ENCODE results near the gene ZIC1. TPM values are rescaled to one million over a fixed set of nuclear protein-coding genes. Genes with fewer than 3 reads are reported as not detected.

The ZIC1 gene
- total RNA-seq, 4 donors from 2014 or later: 1.6 to 2.5 (median 1.7) TPM; not detected in 1

- Histone ChIP-seq H3K4me3 (no peak overlapping the region), H3K27me3 (peaks cover 0 to 55% of the 10 kb centered on the region in 2 donors), H3K9me3 (peaks cover 0 to 7% (median 3%) of the 10 kb centered on the region in 4 donors), H3K4me1 (peaks cover 0 to 18% (median 0%) of the 10 kb centered on the region in 4 donors), H3K27ac (no peak overlapping the region), H3K36me3 (no peaks in the 10 kb centered on the region)
- DNase-seq: no peak
- TF ChIP-seq, protein P1, sequence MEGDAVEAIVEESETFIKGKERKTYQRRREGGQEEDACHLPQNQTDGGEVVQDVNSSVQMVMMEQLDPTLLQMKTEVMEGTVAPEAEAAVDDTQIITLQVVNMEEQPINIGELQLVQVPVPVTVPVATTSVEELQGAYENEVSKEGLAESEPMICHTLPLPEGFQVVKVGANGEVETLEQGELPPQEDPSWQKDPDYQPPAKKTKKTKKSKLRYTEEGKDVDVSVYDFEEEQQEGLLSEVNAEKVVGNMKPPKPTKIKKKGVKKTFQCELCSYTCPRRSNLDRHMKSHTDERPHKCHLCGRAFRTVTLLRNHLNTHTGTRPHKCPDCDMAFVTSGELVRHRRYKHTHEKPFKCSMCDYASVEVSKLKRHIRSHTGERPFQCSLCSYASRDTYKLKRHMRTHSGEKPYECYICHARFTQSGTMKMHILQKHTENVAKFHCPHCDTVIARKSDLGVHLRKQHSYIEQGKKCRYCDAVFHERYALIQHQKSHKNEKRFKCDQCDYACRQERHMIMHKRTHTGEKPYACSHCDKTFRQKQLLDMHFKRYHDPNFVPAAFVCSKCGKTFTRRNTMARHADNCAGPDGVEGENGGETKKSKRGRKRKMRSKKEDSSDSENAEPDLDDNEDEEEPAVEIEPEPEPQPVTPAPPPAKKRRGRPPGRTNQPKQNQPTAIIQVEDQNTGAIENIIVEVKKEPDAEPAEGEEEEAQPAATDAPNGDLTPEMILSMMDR (IDR thresholded peaks at IDR 0.05): no peak
- TF ChIP-seq POLR2A (IDR thresholded peaks at IDR 0.05): no peak
Measured at GRCh38 chr3:147395899-147396711, 13.1 kb upstream of the ZIC1 start.

DNA sequence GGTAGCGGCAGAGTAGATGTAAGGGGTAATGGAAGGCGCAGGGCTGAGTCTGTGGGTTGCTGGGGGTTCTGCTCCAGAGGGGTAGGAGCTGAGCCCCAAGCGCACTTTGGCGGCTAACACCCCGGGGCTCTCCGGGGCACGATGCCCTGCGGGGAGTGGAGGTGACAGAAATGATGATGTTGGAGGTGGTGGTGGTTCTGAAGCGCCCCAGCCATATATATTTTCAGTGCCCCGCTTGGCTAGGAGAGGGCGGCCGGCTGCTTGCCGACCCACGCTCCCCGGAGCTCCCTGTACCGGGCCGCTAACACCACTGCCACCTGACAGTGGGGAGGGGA lies 12.5 kb upstream of the ZIC1 start:
- DNase-seq: no peak
- peaks cover 0 to 18% (median 0%) of the 10 kb centered on the region in 4 donors for H3K4me1 ChIP-seq
- H3K27ac ChIP-seq: no peak overlapping the region
- H3K27me3 ChIP-seq: peaks cover 0 to 50% of the 10 kb centered on the region in 2 donors
- TF ChIP-seq POLR2A (IDR thresholded peaks at IDR 0.05): no peak
- TF ChIP-seq, protein P1 (IDR thresholded peaks at IDR 0.05): no peak
- H3K36me3 ChIP-seq: no peaks in the 10 kb centered on the region
- H3K4me3 ChIP-seq: no peak overlapping the region
- peaks cover 0 to 7% (median 1%) of the 10 kb centered on the region in 4 donors for H3K9me3 ChIP-seq

DNA sequence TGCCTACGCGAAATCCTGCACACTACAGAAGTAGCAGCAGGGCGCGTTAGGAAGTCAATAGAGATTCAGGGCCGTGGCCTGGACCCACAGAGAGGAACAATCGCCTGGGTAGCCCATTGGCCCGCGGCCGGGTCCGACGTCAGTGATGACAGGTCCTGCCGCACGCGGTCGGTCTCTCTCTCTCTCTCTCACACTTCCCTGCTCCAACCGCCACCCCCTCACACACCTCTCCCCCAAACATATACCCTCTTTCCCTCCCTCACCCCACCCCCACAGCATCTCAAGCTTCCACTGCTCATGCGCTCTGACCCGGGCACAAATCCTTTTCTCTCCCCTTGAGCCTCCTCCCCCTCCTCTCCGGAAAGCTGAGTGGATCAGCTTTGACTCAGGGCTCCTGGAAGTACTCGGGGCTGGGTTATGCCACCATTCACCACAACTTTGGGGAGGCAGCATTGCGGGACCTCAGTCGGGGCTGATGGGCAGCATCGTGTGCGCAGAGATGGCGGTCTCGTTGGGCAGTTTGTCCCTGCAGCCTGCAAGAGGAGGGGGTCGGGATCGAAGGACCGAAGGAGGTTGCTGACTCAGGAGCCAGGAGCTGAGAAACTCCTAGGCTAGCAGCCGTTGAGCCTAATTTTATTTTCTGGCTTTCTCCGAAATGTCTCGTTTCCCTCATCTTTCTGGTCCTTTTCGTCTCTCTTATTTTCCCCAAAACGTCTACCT lies 11.8 kb upstream of the ZIC1 start:
- Histone ChIP-seq H3K27me3 (peaks cover 0 to 43% of the 10 kb centered on the region in 2 donors), H3K27ac (no peak overlapping the region), H3K9me3 (peaks cover 0 to 6% (median 0%) of the 10 kb centered on the region in 4 donors), H3K4me3 (no peak overlapping the region), H3K36me3 (no peaks in the 10 kb centered on the region), H3K4me1 (peaks cover 0 to 18% (median 0%) of the 10 kb centered on the region in 4 donors)
- DNase-seq: no peak
- TF ChIP-seq POLR2A (IDR thresholded peaks at IDR 0.05): no peak
- TF ChIP-seq, protein P1 (IDR thresholded peaks at IDR 0.05): no peak

DNA sequence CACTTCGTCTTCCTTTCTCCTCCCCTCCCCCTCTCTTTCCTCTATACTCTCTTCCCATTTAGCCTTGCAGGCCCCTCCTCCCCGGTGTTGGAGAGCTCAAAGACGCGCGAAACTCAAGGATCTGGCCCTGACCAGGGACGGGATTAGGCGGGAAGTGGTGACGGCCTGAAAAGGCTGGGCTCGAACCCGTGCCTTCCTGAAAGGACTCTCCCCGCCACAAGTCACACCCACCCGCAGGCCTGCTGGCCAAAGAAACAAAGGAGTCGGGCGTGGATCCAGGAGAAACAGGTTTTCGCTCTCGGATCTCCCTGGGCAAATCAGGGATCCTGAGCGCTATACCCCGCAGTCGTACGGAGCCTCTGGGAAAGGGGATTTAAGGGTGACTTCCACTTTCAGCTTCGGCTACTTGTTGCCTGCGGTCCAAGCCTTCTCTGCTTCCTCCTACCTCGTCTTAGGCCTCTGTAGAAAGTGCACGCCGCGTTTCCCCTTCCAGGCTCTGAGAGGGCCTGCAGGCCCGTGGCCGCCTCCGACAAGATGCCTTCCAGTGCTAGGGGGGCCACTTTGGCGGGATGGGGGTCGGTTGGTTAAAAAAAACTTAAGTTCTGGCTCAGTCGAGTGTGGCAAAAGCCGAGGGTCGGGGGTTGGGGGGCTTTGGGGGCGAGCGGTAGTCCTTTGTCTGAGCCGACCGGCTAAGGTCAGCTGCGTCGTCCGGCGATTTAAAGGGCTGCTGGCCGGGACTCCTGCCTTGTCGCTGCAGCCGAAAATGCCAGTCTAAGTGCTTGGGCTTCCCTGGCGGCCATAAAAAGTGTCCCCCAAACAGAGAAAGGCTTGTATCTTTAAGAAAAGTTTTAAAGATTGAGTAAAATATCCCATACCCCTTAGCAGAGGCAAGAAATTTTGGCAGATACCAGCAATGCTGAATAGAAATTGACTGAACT lies 11.0 kb upstream of the ZIC1 start:
- no peak overlapping the region for H3K27ac ChIP-seq
- H3K4me3 ChIP-seq: no peak overlapping the region
- H3K27me3 ChIP-seq: peaks cover 0 to 35% of the 10 kb centered on the region in 2 donors
- H3K36me3 ChIP-seq: no peaks in the 10 kb centered on the region
- H3K4me1 ChIP-seq: peaks cover 0 to 16% (median 0%) of the 10 kb centered on the region in 4 donors
- no peak for DNase-seq
- TF ChIP-seq, protein P1 (IDR thresholded peaks at IDR 0.05): no peak
- TF ChIP-seq POLR2A (IDR thresholded peaks at IDR 0.05): no peak
- no peaks in the 10 kb centered on the region for H3K9me3 ChIP-seq
